GM21576 (cell line): ENCODE measurements around the gene CCNG2.
"Not testable (repeated sequence)": the region's sequence is repeated elsewhere in the genome, so short reads cannot be mapped to it uniquely, and the experiment has no call there.

Source experiments
- ATAC-seq: cut with Tn5 transposase; IDR thresholded peaks from one replicate; pipeline ENCODE4 v1.9.1; 2021; ENCODE audit warnings: mild to moderate bottlenecking, moderate library complexity; ENCODE audit not compliant: unreplicated experiment

CCNG2 gene, protein sequence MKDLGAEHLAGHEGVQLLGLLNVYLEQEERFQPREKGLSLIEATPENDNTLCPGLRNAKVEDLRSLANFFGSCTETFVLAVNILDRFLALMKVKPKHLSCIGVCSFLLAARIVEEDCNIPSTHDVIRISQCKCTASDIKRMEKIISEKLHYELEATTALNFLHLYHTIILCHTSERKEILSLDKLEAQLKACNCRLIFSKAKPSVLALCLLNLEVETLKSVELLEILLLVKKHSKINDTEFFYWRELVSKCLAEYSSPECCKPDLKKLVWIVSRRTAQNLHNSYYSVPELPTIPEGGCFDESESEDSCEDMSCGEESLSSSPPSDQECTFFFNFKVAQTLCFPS

DNA sequence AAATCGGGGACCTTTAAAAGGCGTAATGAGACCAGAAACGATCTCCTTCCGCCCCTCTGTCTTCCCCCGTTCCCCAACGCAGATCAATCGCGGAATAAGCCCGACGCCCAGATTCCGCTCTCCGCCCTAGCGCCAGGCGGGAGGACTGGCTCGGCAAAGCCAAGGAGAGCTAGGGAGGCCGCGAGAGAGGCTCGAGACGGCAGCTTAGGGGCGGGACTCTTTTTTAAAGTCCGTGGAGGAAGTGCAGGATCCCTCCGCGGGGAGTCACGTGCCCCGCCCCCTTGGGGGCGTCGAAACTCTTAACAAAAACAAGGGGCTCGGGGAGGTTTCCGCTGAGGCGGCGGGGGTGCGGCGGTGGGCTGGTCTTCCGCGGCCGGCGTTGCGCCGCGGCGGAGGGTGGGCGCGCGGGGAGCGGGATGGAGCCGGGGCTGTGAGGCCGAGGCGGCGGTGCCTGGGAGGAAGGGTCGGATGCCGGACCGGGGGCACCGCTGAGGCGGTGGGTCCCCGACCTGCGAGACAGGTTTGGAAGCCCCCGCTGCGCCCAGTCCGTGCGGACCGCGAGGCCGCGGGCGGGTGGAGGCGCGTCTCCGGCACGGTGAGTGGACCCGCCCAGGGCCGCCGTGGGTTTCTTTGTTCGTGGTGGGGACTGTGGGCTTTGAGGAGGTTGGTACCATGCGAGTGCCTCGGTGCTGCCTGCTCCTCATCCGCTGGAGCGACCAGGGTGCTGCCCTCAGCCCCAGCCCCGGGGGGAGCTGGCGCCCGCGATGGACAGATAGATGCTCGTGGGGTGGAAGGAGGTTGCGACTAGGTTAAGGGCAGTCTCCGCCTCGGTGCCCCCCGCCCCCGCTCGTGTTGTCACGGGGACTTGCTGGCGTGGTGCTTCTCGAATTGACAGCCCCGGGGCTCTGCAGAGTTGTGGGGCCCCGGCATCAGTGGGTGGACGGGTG is at the start of gene CCNG2:
CCNG2 (plus strand) TSS at position 296 of the 947 bp plus-strand sequence. CDS start 1,326 bp downstream, outside the sequence.
- ATAC-seq, result peak; percentile 15

DNA sequence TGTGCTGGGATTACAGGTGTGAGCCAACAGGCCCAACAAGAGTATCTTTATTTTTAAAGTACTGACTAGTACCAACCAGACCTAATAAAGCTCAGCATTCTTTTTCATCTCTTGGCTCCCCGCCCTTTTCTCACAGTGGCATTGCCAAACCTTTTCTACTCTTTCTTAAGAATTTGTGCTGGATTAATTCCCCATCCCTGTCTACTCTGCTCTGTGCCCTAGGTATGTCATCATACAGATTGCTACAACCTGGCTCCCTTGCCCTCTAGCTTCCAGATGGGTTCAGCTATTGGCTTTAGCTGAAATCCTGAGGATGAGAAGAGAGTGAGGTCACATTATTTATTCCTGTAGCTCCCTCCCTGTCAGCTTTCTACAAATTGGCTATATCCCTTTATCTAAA is 46.3 kb upstream of the CCNG2 start:
- ATAC-seq, result no peak

DNA sequence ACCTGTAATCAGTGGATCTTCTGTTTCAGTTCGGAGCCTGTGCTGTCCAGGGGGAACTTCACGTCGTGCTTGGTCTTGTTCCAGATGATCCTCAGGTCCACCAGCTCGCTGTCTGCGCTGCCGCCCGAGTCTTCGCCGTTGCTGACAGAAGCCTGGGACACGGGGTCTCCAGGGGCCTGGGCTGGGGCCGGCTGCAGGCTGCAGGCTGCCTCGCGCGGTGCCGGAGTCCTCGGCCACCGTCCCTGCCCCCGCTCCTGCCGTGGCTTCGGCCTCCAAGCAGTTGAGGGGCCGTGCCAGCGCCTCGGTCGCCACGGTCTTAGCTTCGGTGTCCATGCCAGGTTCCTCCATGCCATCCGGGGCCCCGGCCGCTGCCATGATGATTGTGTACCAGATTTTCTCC is 43.9 kb upstream of the CCNG2 start:
- no peak for ATAC-seq

DNA sequence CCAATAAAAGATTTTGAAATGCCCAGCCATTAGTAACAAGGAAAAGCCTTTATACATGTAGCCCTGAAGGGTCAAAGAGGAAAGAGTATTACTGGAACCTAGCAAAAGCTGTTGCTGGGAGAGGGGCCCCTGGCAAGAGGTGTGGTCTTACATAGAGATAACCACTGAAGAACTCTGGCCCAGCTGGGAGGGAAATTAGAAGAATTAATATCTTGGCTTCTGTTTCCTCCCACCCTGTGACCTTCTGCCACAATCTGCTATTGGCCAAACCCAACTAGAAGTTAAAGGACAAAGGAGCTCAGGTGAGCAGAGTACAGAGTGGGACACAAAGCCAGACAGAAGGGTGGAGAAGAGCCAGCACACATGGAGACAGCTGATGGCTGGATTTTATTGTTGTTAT is 39.3 kb upstream of the CCNG2 start:
- no peak for ATAC-seq

DNA sequence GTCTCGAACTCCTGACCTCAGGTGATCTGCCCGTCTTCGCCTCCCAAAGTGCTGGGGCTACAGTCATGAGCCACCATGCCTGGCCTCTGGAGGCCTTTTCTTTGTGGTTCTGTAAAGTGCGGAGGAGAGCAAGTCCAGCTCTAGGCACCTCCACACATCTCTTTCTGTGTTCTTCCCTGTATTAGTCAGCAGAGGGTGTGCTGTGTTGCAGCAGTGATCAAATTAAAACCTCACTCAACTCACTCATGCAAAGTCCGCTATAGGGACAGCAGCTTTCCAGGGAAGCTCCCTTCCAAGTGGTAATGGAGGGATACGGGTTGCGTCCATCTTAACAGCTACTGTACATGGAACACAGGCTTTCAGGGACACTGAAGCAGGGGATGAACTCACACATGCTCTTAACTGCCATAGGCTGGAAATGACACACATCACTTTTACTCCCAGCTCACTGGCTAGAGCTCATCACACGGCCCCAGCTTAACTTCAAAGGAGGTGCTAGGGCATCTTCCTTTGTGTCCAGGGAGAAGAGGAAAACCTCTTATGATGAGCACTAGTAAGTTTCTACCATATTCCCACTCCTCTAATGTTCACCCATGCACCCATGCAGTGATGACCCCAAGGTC is 36.0 kb upstream of the CCNG2 start:
- ATAC-seq, result peak; percentile 86

DNA sequence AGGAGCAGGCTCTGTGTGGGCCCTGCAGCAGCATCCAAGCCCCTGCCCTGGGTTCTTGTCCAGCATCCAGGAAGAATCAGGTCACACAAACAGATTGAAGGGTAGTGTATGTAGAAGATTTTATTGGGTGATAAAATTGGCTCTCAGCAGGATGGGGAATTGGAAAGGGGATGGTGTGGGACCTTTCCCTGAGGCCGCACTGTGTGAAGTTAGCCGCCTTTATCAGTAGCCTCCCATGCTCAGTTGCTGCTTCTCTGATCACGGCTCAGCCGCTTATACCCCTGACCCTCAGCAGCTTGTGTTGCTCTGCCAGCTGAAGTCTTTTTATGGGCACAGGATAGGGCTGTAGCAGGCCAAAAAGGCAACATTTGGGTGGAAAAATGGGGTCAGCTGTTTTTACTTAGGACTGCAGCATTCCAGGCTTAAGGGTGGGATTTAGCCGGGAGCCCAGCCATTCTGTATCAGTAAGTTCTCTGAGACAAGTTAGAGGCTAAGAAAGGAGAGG is 35.2 kb upstream of the CCNG2 start:
- no peak for ATAC-seq

DNA sequence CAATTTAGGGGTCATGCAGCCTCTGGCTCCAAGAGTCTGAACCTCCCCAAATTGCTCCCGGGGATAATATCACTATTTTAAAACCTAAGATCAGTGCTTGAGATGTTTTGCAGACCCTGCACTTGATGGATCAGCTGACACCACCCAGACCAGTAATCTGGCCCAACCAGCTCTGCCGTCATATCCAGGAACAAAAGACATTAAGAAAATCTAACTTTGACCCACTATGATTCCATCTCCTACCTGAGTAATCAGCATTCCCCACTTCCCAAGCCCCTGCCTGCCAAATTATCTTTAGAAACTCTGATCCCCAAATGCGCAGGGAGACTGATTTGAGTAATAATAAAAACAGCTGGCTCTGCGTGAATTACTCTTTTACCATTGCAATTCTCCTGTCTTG is 34.4 kb upstream of the CCNG2 start:
- ATAC-seq, result no peak

DNA sequence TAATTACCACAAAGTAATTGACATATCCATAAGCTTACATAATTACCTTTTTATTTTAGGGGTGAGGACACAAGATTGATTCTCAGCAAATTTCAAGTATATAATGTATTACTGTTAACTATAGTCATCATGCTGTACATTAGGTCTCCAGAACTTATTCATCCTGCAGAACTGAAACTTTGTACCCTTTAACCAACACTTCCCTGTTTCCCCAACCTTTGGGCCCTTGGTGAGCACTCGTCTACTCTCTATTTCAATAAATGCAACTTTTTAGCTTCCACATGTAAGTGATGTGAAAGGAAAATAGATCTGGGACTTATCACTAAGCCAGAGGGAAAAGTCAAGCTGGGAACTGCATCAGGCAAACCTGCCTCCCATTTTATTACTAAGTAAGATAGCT is 33.6 kb upstream of the CCNG2 start:
- no peak for ATAC-seq

DNA sequence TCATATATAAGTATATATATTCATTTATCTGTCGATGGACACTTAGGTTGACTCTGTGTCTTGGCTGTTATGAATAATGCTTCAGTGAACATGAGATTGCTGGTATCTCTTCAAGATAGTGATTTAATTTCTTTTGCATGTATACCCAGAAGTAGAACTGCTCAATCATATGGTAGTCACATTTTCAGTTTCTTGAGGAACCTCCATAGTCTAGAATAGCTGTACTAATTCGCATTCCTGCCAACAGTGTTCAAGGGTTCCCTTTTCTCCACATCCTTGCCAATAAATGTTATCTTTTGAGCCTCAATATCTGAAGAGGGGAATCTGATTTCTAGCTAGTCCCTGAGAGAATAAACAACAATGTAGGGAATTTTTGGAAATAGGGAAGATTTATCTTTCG is 32.4 kb upstream of the CCNG2 start:
- ATAC-seq, result no peak

DNA sequence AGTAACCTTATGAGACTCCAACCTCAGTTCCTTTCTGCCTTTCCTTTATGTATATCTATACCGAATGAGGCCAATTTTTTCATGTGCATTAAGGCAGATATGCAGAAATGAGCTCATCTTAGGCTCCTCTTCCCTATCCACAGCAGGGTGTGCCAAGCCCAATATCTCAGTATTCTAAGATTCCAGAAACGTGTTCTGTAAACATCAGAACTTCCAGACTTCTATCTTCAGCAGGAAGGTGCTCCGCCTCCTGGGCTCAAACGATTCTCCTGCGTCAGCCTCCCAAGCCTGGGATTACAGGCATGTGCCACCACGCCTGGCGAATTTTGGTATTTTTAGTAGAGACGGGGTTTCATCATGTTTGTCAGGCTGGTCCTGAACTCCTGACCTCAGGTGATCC is 31.0 kb upstream of the CCNG2 start:
- no peak for ATAC-seq

DNA sequence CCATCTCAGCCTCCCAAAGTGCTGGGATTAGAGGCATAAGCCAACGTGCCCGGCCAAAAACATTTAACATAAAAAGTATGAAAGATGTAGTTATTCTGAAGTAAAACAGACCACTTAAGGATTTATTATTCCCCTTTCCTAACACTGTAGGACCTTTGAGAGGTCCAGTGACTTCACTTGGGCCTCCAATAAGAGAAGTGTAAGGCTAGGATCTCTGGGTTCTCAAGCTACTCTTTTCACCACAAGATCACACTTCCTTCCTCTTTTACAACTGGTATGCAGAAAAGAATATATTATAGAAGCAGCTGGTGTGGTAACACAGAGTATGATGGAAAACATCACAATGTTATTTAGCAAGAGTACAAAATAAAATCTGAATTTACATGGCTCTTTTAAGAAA is 30.2 kb upstream of the CCNG2 start:
- ATAC-seq, result peak; percentile 96

DNA sequence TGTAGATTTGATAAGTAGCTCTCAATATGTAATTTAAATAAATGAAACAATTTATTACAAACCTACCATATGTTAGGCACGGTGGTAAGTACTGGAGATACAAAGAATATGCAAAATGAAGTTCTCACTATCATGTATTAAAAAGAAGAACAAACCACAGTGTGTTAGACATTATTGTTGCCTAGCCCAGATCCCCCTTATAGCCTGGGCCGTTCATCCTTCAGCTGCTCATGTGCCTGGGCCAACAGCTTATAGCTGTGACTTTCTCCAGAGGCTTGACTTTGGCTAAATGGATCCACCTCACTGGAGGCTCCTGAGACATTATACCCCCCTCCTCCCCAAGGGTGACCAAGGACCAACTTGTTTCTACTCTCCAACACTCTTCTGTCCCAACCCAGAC is 29.8 kb upstream of the CCNG2 start:
- peak; percentile 53 for ATAC-seq

DNA sequence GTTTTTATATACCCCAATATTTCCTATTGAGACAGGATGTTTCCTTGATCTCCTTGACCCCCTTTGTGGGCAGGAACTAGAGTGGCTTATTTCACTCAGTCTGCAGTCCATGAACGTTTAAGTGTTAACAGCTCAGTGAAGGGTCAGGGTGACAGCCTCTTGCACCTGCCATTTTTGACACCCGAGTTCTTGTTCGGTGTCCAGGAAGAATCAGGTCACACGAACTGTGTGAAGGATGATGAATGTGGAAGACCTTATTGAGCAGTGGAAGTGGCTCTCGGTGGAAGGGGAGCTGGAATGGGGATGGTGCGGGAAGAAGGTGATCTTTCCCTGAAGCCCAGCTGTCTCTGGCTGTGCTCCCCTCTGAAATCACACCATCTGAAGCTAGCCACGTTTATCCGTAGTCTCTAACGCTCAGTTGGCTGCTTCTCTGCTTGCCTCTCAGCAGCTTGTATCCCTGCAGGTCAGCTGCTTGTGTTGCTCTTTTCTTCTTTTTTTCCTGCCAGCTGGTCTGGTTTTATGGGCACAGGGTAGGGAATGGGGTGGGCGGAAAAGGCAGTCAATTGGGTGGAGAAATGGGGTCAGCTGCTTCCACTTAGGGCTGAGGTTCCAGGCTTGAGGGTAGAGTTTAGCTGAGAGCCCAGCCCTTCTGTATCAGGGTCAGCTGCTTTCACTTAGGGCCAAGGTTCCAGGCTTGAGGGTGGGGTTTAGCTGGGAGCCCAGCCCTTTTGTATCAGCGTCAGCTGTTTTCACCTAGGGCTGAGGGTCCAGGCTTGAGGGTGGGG is 29.0 kb upstream of the CCNG2 start:
- ATAC-seq, result no peak

DNA sequence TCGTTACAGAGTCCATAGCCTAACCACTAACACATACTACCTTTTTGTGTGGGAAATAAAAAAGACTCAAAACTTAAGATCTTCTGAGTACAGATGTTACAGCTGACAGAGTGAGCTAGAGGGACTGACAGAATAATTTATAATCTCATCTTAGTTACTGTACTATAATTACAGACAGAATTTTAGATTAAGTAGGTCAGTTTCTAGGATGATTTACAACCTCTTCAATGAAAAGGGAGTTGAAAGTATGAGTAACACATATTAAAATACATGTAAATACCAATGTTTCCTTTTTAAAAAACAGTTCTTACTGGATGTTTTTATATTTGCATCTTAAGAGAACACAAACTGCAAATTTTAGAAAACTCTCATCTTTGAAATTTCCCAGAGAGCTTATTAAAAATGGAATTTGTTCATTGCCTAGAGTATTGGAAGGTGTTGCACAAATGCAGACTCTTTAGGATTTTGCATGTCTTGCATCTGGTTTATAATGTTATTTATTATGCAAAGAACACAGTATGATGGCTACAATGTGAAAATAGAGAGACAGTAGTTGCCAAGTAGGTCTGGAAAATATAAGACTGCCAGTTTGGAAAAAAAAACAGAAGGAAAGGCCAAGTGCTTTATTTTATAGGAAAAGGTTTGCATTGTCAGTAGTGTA is 24.2 kb upstream of the CCNG2 start:
- no peak for ATAC-seq

DNA sequence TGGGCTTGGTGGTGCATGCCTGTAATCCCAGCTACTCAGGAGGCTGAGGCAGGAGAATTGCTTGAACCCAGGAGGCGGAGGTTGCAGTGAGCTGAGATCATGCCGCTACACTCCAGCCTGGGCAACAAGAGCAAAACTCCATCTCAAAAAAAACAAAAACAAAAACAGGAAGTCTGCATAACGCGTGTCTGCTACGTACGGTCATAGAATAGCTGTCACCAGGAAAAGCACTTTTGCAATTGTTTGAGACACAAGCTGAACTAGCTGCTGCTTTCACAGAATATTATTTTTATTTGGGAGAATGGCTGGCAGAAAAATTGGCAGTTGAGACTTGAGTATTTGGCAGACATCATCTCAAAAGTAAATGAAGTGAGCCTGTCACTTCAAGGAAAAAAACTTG is 19.6 kb upstream of the CCNG2 start:
- not testable (repeated sequence) for ATAC-seq

DNA sequence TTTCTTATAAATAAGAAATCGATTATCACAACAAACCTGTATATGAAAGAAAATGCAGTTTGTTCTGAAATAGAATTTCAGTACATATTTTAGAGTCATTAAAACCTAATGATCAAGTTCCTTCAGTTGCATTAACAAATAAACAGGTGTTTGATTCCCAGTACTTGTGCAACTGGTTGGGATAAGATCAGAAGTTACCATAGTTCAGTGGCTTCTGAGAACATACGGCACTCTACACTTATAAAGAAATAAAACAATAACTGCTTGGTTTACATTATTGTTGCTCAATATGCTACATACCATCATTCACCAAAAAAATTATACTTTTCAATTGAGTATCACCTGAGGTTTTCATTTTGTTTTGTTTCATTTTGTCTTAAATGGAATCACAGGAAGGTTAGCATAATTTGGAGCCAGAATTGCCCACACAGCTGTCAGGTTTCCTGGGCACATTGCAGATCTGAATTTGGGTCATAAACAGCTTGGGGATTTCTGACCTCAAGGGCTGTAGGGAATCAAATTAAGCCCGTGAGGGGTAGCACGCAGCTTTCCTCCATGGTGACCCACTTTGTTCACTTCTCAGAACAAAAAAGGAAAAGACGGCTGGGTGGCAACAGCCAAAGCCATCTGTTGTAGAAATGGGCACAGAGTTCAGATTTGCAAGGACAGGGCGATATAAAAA is 14.9 kb upstream of the CCNG2 start:
- no peak for ATAC-seq

DNA sequence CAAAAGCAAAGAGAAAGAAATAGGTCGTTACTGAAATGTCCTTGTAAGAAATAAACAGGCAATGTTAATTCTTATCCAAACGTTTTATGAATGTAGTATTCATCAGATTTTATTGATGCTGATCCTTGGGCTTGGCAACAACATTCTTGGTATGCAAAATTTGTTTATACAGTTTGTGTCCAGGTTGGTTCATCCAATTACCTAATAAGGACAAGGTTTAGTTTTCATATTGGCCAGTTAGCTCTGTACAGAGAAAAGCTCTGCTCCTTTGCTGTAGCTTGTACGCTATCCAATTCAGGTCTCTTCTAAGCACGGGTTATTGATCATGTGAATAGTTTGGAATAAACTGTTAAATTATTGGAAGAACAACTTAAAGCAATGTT is 14.4 kb upstream of the CCNG2 start:
- no peak for ATAC-seq

DNA sequence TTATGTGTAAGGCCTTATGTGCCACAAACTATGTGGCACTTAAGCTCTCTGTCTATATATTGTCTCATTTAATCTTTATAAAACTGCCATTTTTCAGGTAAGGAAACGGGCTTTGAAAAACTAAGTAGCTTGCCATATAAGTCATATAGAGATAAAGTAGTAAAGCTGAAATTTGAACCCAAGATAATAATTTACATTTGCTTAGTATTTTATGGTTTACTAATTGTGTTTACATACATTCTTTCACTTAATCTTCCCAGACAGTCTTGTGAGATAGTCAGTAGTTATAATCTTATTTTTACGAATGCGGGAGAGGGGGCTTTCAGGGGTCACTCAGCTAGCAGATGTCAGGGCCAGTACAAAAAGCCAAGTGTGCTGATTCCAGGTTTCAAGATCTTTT is 13.9 kb upstream of the CCNG2 start:
- no peak for ATAC-seq

DNA sequence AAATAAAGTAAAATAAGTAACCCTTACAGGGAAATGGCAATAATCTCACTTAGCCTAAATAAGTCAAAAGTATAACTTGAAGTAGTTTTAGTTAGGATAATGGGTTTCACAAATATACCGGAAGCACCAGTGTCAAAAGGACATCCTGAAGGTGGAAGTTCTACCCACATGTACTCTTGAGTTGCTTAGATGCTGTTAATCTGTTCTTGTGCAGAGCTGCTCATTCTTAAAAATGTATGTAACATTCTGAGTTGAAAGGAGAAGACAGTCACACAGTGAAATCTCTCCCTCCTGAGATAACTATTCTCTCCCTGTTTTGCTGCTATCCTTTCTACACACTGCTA is 11.2 kb upstream of the CCNG2 start:
- peak; percentile 56 for ATAC-seq
